HG02678 (cell line): ENCODE data around the gene IFIT1B.
A peak's percentile ranks its signal among the peaks of the same experiment; 100 is the strongest.
"Not testable (repeated sequence)": the region's sequence is repeated elsewhere in the genome, so short reads cannot be mapped to it uniquely, and the experiment has no call there.

Experiments used
- ATAC-seq: cut with Tn5 transposase; IDR thresholded peaks from one replicate; pipeline ENCODE4 v1.9.1; 2021; ENCODE audit warnings: mild to moderate bottlenecking, moderate library complexity; ENCODE audit not compliant: unreplicated experiment

Gene IFIT1B

GRCh38 chr10:89373916-89374711 is 3.7 kb upstream of the IFIT1B start:
- no peak for ATAC-seq

- ATAC-seq = no peak
These were observed 3.1 kb upstream of the IFIT1B start for GRCh38 chr10:89374713-89375141.

GRCh38 chr10:89379103-89379502 is 1.2 kb downstream of the IFIT1B start:
- ATAC-seq = no peak

- no peak for ATAC-seq
These were observed 4.9 kb downstream of the IFIT1B start for GRCh38 chr10:89382757-89383156.

- ATAC-seq = no peak
These were observed 6.9 kb downstream of the IFIT1B start for GRCh38 chr10:89384474-89385340.

GRCh38 chr10:89388806-89389205 is 10.9 kb downstream of the IFIT1B start:
- no peak for ATAC-seq

- no peak for ATAC-seq
These were observed 11.4 kb downstream of the IFIT1B start for GRCh38 chr10:89389254-89389653.

GRCh38 chr10:89390476-89391225 is 12.8 kb downstream of the IFIT1B start:
- ATAC-seq = no peak

- ATAC-seq = not testable (repeated sequence)
These were observed 13.3 kb downstream of the IFIT1B start for GRCh38 chr10:89391226-89391576.

GRCh38 chr10:89391907-89392756 is 14.3 kb downstream of the IFIT1B start, which contains the start of gene IFIT1:
Gene IFIT1, plus strand, starts transcription at chr10:89392623. Its CDS starts 90 bp downstream, at chr10:89392713.
- peak; percentile 90 for ATAC-seq

GRCh38 chr10:89392974-89393373 is 15.1 kb downstream of the IFIT1B start:
- peak; percentile 45 for ATAC-seq

- no peak for ATAC-seq
These were observed 16.0 kb downstream of the IFIT1B start for GRCh38 chr10:89393898-89394297.

GRCh38 chr10:89395141-89395540 is 17.3 kb downstream of the IFIT1B start:
- ATAC-seq = no peak

GRCh38 chr10:89398003-89398749 is 20.3 kb downstream of the IFIT1B start:
- no peak for ATAC-seq

- no peak for ATAC-seq
These were observed 22.1 kb downstream of the IFIT1B start for GRCh38 chr10:89399956-89400355.

- no peak for ATAC-seq
These were observed 25.2 kb downstream of the IFIT1B start for GRCh38 chr10:89403043-89403442.

- ATAC-seq = no peak
These were observed 26.5 kb downstream of the IFIT1B start for GRCh38 chr10:89404104-89405047.

GRCh38 chr10:89406178-89406577 is 28.3 kb downstream of the IFIT1B start:
- not testable (repeated sequence) for ATAC-seq
